ENCODE measurements around the gene TMIE.

TMIE gene

DNA sequence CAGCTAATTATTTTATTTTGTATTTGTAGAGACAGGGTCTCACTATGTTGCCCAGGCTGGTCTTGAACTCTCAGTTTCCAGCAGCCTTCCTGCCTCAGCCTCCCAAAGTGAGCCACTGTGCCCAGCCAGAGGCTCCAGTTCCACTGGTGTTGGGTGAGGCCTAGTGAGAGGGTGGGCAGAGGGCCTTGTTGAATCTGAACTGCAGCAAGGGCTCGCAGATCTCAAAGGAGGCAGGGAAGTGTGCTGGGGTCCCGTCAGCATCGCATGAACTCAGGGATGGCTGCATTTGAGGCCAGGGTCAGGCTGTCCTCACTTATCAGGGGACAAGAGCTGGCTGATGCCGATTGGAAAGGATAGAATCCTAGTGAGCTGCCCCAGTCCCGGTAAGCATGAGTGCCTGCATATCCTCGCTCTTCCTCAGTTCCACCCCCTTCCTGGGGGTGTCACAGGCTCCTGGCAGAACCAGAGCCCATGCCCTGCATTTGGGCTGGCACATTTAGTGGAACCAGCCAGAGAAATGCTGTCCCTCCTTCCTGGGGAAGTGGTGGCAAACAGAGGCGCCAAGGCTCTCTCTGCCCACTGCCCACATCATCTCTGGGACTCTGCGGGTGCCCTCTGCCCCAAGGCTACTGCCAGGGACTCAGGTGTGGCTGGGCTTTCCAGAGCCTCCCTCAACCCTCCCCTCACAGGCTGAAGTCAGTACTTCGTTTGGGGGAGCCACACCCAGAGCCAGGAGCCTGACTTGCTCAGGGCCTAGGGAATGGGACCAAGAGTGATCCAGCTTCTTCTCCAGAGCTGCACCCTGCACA is 31.8 kb upstream of the TMIE start:
- no peak for DNase-seq

DNA sequence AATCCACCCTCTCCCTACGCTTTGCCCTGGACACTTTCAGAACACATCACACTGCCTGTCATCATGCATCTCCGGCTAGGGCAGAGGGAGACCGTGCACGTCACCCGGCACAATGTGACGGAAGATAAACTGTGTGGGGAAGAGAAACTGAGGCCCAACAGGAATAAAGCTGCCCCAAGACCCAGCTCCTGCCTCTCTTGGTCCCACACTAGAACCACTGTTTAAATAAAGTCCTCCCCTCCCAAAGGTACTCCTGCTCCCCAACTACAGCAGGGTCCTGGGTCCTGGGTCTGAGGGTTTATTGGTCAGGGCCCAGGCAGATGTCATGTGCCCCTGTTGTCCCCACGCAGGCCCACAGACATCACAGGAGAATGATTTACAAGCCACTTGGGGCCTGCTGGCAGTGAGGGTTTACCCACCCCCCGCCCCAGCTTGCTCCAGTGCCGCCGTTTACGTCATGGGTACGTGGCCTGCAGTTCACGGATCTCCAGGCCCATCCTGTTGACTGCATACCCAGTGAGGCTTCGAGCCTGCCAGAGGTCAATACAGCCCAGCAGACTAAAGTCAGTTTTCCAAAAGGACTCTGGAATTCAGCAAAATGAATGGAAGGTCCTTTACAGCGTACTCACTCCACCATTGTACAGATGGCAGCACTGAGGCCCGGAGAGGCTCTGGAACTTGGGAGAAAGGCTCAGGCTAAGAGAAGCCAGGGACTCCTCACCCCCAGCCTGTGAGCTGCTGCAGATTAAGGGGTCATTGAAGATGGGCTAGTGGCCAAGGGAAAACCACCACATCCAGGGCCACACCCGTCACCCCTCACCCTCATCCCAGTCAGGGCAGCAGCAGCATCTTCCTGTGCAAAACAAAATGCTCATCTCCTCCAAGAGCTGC is 30.9 kb upstream of the TMIE start:
- no peak for DNase-seq

DNA sequence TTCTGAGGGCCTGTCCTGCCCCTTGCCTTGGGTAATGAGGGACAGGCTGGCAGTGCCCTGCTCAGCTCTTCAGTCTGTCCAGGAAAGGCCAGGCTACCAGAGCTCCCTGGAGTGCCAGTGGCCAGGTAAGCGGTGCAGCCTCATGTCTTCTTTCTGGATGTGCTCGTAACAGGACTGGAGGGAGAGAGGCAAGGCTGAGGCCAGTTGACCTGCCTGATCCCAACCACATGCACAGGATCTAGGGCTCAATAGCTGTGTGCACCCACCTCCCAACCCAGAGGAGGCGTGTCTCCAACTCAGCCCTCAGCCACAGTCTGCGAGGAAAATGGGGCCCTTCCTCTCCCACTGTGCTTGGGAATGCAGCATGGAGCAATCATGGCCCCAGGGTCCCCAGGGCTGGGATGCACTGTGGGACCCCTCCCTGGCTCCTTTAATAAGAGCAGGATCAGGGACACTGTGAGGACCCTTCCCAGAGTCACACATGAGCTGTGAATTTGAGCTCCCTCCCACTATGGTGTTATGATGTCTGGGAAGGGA is 30.2 kb upstream of the TMIE start:
- no peak for DNase-seq

DNA sequence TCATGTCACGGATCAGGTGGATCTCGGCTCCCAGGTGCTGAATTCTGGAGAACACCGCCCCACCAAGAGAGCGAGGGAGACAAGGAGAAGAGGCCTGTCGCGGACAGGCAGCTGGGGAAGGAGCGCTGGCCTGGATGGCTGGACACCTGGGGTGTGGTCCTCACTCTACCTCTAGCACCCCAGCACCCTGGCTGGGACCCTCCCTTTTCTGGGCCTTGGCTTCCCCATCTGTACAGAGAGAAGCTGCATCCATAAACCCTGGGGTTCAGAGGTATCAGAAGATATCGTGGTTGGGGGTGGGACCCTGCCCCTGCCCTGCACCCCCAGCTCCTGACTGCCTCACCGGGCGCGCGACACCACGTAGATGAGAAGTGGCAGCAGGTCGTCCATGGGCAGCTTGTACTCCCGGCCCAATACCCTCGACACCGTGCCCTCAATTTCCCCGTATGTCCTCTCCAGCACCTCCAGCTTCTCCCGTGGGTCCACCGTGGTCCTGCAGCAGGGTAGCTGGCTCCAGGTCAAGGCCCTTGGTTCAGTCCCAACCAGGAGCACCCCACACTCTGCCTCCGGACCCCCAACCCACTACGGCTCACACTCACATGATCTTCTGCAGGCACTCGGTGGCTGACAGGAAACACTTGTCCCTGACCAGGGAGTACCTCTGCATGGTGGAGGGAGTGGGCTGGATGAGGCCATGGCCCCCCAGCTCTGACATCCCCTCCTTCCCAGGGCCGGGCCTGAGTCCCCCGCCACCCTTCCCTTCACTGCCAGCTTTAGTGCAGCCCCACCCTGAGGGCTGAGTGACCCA is 29.4 kb upstream of the TMIE start:
- no peak for DNase-seq

DNA sequence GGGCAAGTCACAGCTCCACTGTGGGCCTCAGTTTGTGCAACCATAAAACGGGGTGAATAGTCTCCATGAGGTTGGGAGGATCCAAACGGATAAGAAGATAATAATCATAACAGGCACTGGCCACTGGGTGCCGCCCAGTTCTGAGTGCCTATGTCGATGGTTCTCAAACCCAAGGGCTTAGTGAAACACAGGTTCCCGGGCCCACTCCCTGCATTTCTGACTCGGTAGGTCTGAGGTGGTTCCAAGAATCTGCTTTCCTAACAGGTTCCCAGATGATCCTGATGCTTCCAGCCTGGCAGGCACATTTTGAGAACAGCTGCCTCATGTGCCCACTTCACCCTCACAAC is 28.9 kb upstream of the TMIE start:
- no peak for DNase-seq

DNA sequence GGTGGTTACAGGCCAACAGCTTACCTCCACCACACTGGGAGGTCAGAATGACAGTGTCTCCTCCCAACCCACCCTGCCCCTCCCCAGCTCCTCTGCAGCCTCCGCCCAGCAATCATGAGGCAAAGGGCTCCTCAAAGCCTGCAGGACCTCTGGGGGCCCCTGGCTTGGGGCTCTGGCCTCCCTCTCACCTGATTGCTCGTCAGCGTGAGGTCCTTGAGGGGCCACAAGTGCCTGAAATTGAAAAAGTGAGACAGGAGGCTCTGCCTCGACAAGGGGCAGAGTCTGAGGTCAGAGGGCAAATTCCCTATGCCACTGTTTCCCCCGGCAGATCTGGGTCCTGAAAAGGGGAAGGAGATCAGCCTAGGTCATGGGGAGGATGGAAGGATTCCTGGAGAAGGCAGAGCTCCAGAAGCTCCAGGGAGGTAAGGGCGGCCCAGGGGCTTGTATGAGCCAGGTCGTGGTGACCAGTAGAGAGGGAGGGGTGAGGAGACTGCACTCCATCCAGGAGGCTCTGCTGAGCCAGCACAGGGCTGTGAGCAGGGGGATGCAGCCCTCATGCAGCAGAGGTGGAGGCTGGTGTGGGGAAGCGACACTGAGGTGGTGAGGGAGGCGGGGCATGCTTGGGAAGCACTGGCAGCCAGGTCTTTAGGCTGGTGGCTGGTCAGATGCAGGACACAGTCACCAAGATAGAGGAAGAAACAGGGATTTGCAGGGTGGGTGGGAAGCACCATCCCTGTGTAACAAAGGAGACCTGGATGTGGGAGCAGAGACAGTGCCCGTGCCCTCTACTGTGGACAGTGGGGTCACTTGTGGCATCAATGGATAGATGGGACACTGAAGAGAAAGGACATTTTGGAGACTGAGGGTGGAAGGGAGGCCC is 27.8 kb upstream of the TMIE start:
- no peak for DNase-seq

DNA sequence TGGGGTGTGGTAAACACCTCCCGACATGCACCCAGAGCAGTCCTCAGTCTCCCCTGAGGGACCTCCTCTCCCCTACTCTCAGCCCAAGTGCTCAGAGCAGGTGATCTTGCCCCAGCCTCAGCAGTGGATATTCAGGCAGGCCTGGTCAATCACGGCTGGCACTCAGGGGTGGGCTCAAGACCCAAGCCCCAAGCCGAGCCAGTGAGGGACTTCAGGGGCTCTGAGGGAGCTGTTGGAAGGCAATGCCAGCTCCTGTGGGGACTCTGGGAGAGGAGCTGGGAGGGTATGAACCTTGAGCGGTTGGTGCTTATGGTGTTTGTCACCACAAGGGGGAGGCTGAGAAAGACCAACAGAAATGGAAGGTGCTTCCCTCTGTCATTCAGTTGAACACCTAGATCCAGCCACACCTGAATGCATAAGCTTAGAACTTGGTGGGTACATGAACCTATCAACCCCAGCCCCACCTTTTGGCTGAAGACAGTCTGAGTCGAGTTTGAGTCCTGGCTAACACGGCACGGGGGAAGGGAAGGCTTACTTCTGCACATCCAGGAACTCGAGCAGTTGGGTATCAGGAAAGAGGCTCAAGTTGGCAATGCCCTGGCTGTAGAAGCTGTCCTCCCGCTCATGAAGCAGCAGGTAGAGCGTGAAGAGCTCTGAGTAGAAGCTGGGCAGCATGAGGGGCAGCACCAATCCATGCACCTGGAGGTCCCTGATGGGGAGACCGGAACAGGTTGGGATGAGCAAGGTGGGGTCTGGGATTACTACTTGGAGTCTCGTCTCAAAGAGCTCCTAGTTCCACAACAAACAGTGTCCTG is 27.0 kb upstream of the TMIE start:
- no peak for DNase-seq

DNA sequence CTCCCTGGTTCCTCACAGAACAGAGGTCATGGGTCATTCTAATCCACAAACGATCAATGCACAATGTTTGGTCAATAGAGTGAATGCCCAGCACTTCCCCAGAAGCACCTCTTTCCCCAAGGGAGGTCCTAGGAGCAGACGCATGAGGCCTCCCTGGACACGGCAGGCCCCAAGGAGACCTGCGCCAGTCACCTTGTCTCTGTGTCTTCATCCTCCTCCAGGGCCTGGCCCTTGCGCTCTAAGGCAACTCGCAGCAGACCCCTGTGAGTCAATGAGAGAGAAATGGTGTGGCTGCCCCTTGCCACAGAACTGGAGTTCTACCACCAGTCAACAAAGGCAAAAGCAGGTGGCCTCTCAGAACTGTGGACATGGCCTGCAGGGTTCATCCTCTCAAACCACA is 25.8 kb upstream of the TMIE start:
- no peak for DNase-seq

DNA sequence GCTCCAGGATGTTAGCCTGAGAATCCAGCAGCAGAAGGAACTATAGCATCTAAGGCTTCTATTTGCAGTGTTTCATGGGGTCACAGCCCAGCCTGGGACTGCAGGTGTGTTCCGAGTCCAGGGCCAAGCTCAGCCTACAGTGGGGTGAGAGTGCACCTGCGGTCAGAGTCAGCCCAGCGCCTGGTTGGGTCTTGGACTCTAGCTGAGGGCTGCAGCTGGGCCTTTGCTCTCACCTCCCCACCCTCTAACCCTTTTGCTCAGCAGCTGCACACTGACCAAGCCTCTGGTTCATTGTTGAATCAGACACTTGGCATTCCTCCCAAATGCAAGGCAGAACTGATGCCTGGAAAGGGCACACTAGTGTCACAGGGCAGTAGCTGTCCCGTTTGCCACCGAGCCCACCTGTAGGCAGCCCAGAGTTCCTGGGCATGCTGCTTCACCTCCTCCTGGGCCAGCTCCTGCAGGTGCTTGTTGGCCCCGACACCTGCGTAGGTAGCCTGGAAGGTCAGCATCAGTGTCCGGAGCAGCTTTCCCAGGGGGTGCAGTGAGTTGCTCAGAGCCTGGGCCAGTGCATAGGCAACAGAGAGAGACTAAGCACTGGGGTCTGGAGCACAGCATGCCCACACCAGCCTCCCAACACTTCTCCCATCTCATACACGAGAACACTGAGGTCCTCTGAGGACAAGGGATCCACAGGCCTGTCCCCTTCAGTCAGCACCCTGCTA is 25.2 kb upstream of the TMIE start:
- DNase-seq, result peak; percentile 56

DNA sequence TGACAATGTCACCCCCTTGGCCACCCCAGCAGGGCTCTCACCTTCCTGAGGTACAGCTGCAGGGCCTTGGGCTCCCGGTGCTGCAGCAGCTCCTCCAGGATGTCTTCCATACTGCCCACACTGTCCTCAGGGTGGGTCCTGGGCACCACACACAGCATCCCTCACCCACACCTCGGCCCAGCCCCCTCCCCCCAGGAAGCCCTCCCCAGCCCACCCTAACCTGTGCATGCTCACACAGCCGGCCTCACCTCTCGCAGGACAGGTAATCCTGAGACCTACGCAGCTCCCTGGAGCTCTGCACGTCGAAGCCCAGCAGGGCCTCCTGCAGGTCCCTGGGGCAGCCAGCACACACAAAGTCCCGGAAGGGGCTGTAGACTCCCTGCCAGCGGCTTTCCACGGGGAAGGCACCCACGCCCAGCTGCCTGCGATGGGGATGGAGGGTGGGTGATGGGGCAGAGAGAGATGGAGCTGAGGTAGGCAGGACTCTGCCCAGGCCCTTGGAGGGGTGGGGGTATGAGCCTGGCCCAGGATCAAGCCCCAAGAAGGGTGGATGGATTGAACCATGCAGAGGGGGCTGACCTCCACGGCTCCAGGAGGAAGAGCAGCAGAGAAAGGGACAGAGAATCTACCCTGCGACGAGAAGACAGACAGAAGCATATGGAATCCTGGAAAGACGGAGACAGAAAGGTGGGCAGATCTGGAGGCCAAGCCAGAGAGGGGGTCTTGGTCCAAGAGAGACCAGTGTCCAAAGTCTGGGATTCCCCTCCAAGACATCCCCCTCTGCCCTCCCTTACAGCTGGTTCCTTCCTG is 24.4 kb upstream of the TMIE start:
- DNase-seq, result no peak

DNA sequence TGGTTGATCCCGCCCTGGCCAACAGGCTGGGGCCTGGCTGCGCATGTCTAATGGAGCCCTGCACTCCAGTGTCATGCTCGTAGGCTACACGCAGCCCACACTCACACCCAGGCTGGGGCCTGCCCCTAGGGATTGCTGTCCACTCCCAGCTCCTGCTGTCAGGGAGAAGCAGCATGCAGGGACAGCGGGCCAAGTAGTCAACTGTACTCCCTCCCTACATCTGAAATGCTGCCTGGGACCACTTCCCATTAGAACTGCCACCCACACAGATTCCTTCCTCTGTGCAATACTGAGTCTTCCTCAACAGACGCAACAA is 23.8 kb upstream of the TMIE start:
- no peak for DNase-seq

DNA sequence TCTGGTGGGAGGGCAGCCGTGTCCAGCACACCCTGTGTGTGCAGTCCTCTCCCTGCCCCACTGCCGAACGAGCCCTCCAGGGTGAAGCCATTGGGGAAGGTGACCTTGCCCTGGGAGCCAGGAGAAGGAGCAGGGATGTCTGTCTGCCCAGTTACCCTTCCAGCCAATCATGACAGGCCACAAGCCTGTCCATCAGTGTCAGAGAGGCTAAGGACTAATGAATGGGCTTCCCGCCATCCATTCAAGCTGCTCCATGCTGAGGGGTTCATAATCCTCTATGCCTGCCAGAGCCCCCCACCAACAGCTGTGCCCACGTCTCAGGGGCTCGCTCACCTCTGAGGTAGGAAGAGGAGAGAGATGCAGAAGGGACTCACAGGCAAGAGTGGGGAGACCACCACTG is 22.9 kb upstream of the TMIE start:
- DNase-seq, result no peak

DNA sequence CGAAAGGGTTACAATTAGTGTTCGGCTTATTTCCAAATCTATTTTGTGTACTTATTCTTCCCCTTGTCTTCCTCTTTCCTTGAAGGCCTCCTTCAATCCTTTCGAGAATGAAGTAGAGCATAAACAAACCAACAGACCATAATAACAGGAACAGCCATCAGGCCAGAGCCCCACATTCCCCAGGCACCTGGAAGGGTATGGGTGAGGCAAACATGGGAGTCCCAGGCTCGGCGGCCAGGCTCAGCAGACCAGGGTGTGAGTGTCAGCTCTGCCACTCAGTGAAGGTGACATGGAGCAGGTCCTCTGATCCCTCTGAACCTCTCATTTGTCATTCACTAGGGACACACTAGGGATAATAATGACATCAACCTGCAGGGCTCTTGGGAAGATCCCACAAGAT is 21.5 kb upstream of the TMIE start:
- DNase-seq, result no peak

DNA sequence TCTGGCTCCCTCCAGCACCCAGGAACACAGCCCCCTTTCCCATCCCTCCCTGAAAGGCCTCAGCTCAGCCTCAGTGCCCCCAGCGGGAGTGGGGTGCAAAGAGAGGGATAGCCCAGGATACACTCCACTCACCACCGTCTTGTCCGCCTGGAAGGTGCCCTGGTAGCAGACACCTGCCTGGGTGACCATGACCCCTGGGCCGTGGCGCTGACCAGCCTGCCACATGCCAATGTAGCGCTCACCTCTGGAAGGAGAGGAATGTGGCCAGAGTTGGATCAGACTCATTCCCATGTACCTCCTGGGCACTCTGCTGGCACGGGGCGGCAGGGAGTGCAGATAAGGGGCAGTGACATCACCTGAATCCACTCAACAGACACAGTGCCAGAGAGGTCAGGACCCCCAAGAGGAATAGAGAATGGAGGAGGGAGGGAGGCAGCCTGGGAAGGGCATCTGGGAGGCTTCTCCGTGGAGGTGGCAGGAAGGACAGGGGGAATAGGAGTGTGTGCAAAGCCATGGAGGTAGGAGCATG is 20.8 kb upstream of the TMIE start:
- no peak for DNase-seq

DNA sequence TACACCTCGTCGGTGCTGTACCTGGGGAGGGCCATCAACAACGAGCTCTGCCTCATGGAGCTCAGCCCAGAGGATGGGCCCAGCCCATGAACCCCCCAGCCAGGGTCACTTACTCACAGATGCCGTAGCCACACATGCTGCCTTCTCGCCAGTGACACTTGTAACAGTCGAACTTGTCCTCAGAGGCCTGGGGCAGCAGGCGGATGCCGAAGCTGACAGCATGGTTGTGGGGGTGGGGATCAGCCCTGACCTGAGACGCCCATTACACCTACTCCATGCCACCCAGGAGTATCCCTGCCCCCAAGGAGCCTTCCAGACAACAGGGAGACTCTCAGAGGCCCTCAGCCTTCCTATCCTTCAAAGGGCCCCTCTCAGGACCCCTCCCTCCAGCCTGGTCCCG is 19.8 kb upstream of the TMIE start:
- DNase-seq, result no peak

DNA sequence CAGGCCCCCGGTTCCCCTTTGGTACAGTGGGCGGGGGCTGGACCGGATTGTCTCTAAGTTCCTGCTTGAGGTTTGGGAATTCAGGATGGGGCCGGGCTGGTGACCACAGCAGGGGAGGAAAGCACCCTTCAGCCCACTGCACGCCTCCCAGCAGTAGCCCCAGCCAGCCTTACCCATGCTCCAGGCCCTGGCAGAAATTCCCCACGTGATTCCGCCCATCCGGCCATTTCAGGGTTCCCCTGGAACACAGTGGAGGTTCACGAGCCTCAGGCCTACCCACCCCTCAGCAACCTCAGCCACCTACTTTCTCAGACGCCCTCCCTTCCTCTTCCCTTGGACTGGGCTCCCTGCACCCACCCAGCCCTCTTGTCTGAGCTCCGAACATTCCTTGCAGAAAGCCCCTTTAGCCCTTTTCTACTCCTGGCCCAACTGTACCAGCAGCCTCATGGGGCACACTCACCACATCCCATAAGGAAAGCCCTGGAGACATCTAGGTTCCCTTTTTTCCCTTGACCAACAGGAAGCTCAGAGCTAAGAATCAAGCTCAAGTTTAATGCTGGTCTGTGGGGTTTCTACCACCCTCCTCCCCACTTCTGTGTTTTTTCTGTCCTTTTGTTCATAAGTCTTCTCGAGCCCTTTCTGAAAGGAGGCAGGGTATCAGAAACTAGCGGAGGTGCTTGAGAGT is 19.2 kb upstream of the TMIE start:
- no peak for DNase-seq

DNA sequence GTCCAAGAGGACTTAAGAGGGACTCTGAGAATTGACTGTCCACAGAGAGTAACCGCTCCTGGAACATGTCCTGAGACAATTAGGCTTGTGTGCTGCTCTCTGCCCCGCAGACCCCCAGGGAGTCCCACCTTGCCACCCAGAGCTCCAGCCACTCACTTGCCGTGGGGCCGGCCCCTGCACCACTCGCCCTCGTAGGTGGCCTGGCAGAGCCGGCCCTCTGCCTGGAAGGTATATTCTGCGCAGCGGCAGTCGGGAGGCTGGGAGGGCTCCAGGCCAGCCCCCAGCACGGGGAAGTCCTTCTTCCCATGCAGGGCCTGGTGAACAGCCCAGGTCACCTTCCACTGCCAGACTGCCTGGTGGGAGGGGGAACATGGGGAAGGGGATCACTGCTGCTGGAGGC is 18.2 kb upstream of the TMIE start:
- DNase-seq, result no peak

DNA sequence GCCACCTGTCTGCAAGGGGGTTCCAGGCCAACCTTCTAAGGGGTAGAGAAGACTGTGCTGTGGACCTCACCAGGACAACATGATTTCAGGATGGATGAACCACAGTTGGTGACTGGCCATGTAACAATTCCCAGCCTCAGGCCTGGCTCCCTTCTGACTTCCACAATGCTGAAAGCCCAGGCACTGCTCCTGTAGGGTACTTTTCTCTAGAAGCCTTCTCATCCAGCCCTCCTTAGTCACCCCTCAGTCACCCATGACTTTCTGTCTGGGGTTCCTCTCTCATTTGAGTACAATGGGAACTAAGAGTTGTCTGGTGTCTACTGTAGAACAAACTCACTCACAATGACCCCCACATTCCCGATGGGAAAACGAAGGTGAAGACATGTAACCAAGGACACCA is 16.3 kb upstream of the TMIE start:
- DNase-seq, result no peak

DNA sequence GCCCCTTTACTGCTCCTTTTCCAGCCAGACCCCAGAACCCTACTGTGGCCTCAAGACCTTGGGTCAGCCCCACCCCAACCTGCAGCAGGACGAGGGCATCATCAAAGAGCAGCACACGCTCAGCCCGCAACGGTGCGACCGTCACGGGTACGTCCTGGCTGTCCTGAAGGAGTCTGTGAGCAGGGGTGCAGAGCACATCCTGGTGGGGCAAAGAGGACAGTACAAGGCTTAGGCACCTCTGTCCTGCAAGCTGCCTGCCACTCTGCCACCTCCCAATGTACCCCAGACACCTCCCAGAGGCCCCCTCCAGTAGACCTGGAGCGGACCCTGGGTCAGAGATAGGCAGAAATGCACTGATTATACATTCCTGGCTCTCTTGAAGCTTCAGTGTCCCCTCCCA is 15.7 kb upstream of the TMIE start:
- no peak for DNase-seq
